Activated CD4-positive, alpha-beta T cell treated with anti-CD3 and anti-CD28 coated beads, Interleukin-2, amount 10 ng/mL, durations not matched to agents 7 days and 5 days (primary cell): ENCODE data around the gene SLC22A4. TPM values are rescaled to one million over a fixed set of nuclear protein-coding genes. Genes with fewer than 3 reads are reported as not detected.

Experiments used
- CTCF ChIA-PET: fragments of 350-600 bp; sonication (Branson Sonifier 250); formaldehyde crosslinking; loops from one replicate; lab custom pipeline; 2021; ENCODE audit warnings: antibody characterized with exemption; lab: Charles Lee
- POLR2A ChIA-PET: fragments of 350-600 bp; sonication (Branson Sonifier 250); formaldehyde crosslinking; loops from one replicate; lab custom pipeline; 2021; ENCODE audit warnings: antibody characterized with exemption; lab: Charles Lee
- DNase-seq: peaks from one replicate; pipeline ENCODE4 v3.0.0-alpha.2; 2020
- H3K27ac Mint-ChIP-seq: one replicate; pipeline ENCODE4 v1.8.0; 2021; ENCODE audit warnings: mild to moderate bottlenecking, moderate library complexity, mixed read lengths
- H3K27me3 Mint-ChIP-seq: one replicate; pipeline ENCODE4 v1.8.0; 2021; ENCODE audit warnings: mixed read lengths
- H3K36me3 Mint-ChIP-seq: one replicate; pipeline ENCODE4 v1.8.0; 2021; ENCODE audit warnings: low read depth, mixed read lengths
- H3K4me1 Mint-ChIP-seq: one replicate; pipeline ENCODE4 v1.8.0; 2021; ENCODE audit warnings: mixed read lengths
- H3K4me3 Mint-ChIP-seq: one replicate; pipeline ENCODE4 v1.8.0; 2021; ENCODE audit warnings: mild to moderate bottlenecking, moderate library complexity, mixed read lengths
- H3K9me3 Mint-ChIP-seq: one replicate; pipeline ENCODE4 v1.8.0; 2021; ENCODE audit warnings: mixed read lengths
- total RNA-seq, 2 experiments: library from RNA; stranded (reverse); gene quantifications; one replicate each; pipeline ENCODE4 v1.2.3, GENCODE V29; 2021

SLC22A4 gene
- total RNA-seq, 2 experiments from 2014 or later = not detected

DNA sequence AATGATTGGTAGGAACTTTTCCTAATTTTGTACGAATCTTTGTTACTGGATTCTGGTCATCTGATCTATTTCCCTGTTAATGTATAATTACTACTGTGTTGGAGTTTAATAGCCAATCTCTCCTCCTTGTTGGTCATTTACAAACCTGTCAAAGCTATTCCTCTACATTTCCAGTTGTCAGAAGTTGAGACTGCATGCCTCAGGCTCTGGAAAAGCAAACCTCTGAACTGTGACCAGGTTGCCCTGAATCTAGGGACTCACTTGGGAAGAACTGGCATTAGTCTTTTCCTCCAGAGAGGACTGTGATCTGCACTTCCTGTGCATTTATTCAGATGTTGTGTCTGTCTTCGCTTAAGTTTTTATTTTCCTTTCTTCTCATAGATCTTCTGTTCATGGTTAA, 20.6 kb upstream of the SLC22A4 start:
- no peaks in the 10 kb centered on the region for H3K9me3 Mint-ChIP-seq
- H3K27ac Mint-ChIP-seq = no peak overlapping the region
- peaks cover 15% of the 10 kb centered on the region for H3K4me1 Mint-ChIP-seq
- no peak for DNase-seq
- peaks cover 13% of the 10 kb centered on the region for H3K27me3 Mint-ChIP-seq
- ChIA-PET POLR2A (no interaction called here), CTCF (interaction anchor here (1.1 to 1.9 kb wide), 3 partner anchors 10 to 79 kb away, joined by 3 to 10 read pairs (median 3); no protein-coding TSS in a partner anchor)
- H3K4me3 Mint-ChIP-seq = no peak overlapping the region
- no peaks in the 10 kb centered on the region for H3K36me3 Mint-ChIP-seq

DNA sequence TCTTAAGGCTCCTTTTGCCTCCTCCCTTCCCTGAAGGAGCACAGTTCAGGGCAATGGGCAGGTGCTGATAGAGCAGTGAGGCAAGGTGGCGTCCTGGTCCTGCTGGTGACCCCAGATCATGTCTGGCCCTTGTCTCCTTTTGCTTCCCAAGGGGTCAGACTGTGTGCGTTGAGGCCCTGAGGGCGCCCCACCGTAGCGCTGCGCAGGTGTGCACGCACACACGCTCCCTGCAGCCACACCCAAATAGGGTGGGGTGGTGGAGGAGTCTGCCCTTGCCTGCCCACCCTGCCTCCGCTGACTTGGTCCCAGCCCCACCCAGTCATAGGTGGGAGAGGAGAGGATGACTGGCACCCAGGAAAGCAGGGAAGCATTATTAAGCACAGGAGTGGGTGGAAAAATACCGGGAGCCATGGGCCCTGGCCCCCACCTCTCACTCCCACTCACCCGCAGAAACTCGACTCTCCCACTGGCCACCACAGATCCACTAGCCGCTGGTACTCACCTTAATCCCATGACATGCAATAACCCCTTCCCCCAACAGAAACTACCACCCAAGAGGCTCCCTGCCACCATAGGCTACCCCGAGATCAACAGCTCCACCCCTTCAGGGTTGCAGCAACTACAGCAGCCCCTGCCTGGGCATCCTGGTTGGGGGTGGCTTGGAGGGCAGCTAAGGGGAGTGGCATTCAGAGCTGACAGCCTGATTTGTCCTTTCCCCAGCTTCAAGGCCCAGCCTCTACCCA, 20.0 kb upstream of the SLC22A4 start:
- H3K4me1 Mint-ChIP-seq = peaks cover 15% of the 10 kb centered on the region
- no peak for DNase-seq
- H3K36me3 Mint-ChIP-seq = no peaks in the 10 kb centered on the region
- peaks cover 13% of the 10 kb centered on the region for H3K27me3 Mint-ChIP-seq
- no peak overlapping the region for H3K4me3 Mint-ChIP-seq
- no peaks in the 10 kb centered on the region for H3K9me3 Mint-ChIP-seq
- H3K27ac Mint-ChIP-seq = no peak overlapping the region
- ChIA-PET CTCF (interaction anchor here (0.7 to 1.1 kb wide), 3 partner anchors 20 to 237 kb away, joined by 3 to 4 read pairs (median 4); partner anchors contain the start of gene SLC22A4), POLR2A (no interaction called here)

DNA sequence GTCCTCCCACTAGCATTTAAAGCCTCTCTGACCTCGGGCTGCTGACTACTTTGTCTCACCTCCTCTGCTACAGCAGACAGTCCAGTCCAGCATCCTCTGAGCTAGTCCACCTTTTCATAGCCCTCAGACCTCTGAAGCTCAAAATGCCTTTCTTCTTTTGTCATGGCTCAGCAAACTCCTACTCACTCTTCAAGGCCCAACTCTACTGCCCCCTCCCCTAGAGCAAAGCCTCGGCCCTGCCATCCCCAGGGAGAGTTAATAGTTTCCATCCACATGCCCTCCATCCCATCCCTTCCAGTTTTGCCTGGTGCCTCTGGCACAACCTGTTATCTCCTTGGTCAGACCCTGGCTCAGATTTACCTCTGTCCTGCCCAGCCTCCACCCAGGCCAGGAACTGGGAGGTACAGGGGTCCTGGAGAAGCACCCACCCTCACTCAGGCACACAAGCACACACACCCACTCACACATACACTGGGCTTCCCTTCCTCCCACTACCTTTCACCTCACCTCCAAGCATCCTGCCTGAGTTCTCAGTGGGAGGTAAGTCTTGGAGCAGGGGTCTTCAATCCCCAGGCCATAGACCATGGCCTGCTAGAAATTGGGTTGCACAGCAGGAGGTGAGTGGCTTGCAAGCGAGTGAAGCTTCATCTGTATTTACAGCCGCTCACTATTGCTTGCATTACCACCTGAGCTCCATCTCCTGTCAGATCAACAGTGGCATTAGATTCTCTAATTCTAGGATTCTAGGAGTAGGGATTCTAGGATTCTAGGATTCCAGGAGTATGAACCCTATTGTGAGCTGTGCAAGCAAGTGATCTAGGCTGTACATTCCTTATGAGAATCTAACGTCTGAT, 18.6 kb upstream of the SLC22A4 start:
- ChIA-PET CTCF (interaction anchor here (1.0 kb wide), 1 partner anchor 18 kb away, joined by 4 read pairs; the partner anchor contains the start of gene SLC22A4), POLR2A (no interaction called here)
- Mint-ChIP-seq H3K36me3 (no peaks in the 10 kb centered on the region), H3K4me3 (no peak overlapping the region), H3K9me3 (no peaks in the 10 kb centered on the region), H3K27me3 (peaks cover 19% of the 10 kb centered on the region), H3K4me1 (peaks cover 15% of the 10 kb centered on the region), H3K27ac (no peak overlapping the region)
- DNase-seq = no peak

DNA sequence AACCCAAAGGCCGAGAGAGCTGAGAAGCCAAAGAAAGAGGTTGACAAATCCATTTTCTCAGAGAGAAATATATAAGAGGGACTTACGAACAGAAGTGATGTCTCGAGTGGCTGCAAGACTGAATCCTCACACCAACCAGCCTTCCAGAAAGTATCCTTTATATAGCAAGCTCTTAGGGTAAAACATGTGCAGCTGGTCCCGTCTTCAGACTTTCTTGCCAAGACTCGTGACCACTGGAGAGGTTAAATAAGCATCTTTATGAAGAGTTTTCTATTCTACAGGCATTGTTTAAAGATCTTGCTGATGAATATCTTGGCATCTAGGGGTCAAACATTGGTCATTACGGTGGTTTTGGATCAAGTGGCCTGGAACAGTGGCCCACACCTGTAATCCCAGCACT, 16.9 kb upstream of the SLC22A4 start:
- peaks cover 21% of the 10 kb centered on the region for H3K27me3 Mint-ChIP-seq
- H3K4me1 Mint-ChIP-seq = peaks cover 8% of the 10 kb centered on the region
- no peak overlapping the region for H3K4me3 Mint-ChIP-seq
- H3K36me3 Mint-ChIP-seq = no peaks in the 10 kb centered on the region
- DNase-seq = no peak
- no peaks in the 10 kb centered on the region for H3K9me3 Mint-ChIP-seq
- CTCF ChIA-PET = no interaction called here
- no peak overlapping the region for H3K27ac Mint-ChIP-seq
- POLR2A ChIA-PET = no interaction called here

DNA sequence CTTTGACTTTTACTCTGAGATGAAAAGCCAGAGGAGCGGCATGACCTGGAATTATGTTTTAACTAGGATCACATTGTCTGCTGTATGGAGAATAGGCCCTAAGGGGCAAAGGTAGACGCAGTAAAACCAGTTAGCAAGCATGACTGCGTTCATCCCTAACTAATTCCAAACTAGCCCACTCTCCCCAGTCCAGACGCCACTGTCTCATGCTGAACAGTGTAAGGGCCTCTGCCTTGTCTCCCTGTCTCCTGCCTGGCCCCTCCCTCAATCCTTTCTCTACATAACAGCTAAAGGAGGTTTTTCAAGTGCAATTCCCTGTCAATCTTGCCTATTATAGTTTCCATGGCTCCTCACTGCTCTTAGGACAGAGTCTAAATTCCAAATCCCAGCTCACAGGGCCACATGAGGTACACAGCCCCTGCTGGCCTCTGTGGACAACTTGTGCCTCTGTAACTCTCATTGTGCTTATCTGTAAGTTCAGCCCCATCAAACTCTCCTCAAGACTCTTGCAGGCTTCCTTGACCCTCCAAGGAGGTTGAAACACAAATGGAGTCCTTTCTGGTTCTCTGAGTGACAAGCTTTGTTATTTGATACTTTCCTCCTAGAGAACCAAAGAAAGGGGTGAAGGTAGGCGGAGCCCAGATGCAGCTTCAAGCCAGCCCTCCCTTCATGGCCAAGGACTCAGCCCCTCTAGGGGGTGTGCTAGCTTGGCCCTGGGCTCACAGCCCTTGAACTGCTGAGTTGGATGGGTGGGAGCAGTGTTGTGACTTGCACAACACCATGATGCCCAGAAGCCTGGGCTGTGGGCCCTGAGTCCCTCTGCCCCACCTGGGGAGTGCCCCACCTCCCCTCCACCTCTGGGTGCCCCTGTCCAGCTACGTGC, 16.0 kb upstream of the SLC22A4 start:
- no peaks in the 10 kb centered on the region for H3K36me3 Mint-ChIP-seq
- no peak overlapping the region for H3K27ac Mint-ChIP-seq
- no peaks in the 10 kb centered on the region for H3K4me1 Mint-ChIP-seq
- ChIA-PET POLR2A (no interaction called here), CTCF (interaction anchor here (0.6 to 1.3 kb wide), 2 partner anchors 16 to 223 kb away, joined by 3 to 6 read pairs; partner anchors contain the start of gene SLC22A4)
- peaks cover 13% of the 10 kb centered on the region for H3K27me3 Mint-ChIP-seq
- no peaks in the 10 kb centered on the region for H3K9me3 Mint-ChIP-seq
- H3K4me3 Mint-ChIP-seq = no peak overlapping the region
- DNase-seq = no peak

DNA sequence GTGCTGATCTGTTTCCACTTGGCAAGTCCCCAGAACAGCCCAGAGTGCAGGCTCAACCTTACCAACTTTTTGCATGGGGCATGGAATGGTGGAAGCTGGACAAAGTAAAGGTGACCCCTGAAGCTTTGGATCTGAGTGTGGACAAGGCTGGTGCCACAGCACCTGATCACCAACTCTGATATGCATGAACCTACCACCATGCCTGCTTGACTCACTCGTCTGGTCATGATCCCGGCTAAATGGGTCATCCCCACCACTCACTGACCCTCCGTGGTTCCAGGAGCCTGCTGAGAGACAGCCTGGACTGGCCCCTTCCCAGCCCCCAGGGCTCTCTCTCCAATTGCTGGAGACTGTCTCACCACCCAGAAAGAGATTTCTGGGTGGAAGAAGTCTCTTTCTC, 14.4 kb upstream of the SLC22A4 start:
- Mint-ChIP-seq H3K4me3 (no peak overlapping the region), H3K27me3 (peaks cover 10% of the 10 kb centered on the region), H3K27ac (no peak overlapping the region), H3K4me1 (no peaks in the 10 kb centered on the region), H3K36me3 (no peaks in the 10 kb centered on the region), H3K9me3 (no peaks in the 10 kb centered on the region)
- ChIA-PET POLR2A (no interaction called here), CTCF (interaction anchor here (0.5 to 1.4 kb wide), 5 partner anchors 12 to 726 kb away, joined by 3 to 6 read pairs (median 3); partner anchors contain the start of gene SLC22A4)
- DNase-seq = no peak

DNA sequence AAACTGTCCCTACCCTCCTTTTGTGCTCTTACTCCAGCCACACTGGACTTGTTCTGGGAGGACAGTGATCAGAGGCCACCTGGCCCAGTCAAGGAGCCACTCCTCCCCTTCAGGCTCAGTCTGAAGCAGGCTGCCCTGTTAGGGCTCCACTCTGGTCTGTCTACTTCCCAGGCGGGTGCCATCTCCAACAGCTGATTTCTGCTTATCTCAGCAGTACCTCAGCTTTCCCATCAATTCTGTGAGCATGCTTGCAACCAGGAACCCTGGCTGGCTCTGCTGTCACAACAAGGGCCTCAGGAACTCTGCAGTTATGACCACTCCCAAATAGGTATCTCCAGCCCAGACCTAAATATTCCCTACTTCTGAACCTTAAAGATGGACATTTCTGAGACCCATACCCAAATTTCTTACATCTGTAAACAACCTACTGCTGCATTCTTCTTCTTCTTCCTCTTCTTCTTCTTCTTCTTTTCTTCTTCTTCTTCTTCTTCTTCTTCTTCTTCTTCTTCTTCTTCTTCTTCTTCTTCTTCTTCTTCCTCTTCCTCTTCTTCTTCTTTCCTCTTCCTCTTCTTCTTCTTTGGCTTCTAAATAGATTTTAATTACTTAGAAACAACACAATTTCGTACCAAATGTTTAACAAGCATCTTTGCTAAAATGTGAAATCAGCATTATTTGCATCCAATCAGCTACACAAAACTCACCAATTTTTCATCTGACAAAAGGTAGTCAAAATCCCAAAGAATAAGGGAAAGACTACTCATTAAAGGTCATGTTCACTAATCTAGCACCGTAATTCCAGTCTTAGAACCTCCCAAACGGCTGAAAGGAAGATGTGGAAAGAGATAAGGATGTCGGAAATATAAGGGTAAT, 13.6 kb upstream of the SLC22A4 start:
- no peaks in the 10 kb centered on the region for H3K4me1 Mint-ChIP-seq
- no peaks in the 10 kb centered on the region for H3K36me3 Mint-ChIP-seq
- ChIA-PET CTCF (interaction anchor here (0.7 to 1.4 kb wide), 3 partner anchors 11 to 101 kb away, joined by 3 to 4 read pairs (median 3); no protein-coding TSS in a partner anchor), POLR2A (no interaction called here)
- H3K27me3 Mint-ChIP-seq = peaks cover 10% of the 10 kb centered on the region
- H3K9me3 Mint-ChIP-seq = no peaks in the 10 kb centered on the region
- DNase-seq = no peak
- peak overlapping the region; percentile 39 for H3K27ac Mint-ChIP-seq
- no peak overlapping the region for H3K4me3 Mint-ChIP-seq

DNA sequence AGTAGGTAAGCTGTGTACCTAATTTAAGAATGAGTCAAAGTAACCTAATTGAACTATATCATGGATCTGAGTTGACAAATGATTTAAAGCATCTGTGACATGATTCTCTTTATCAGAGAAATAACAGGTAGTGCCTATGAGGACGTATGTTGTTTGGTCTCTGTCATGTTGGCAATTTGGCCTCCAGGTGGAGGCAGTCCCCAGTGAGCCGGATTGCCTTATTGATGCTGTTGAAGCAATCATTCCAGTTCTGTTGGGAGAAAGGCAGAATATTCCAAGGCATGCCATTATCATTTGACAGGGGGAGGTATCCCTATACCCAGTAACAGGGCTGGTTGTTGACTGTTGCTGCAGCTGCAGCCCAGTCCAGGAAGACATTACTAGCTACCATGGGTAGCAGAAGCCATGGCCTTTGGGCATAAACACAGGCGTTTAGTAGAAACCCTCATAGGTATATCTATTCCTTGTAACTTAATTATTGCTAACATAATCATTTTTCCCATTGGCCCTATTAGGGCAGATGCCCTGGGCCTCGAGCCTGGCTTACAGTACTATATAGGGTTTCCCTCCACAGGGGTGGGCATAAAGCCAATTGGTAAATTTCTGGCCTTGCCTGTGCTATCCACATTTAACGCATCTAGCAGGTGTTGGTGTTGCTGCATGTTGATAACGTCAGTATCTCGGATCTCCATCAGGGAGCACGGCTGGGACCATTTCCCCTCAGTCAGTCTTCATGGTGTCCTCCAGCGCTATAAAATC, 12.2 kb upstream of the SLC22A4 start:
- DNase-seq = no peak
- Mint-ChIP-seq H3K27me3 (peaks cover 10% of the 10 kb centered on the region), H3K4me3 (no peak overlapping the region), H3K9me3 (no peaks in the 10 kb centered on the region), H3K36me3 (no peaks in the 10 kb centered on the region), H3K4me1 (no peaks in the 10 kb centered on the region), H3K27ac (no peak overlapping the region)
- CTCF ChIA-PET = interaction anchor here (1.0 to 1.9 kb wide), 4 partner anchors 10 to 20 kb away, joined by 3 to 5 read pairs (median 3); no protein-coding TSS in a partner anchor
- POLR2A ChIA-PET = no interaction called here

DNA sequence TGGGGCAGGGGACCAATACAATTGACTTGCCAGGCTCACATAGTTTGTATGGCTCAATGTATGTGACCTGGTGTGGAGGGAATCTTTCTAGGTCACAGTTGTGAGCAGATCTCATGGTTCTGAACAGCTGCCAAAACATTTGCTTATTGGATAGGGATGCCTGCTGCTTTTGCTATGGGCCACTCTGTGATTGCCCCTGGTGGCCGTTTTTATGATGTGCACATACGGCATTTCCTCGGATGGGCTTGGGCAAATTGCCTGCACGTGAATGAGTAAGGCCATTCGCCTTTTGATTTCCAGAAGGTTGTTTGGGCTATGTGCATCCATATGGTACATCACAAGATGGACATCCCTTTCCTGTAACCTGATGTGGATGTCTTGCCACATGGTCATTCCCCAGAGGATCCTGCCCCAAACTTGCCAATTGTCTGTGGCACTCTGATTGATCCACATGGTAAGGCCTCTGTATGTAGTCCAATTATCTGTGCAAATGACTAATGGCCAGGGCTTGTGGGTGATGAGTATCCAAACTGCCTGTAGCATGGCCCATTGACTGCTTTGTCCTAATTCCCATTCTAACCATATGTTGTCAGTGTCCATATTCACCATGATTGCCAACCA, 10.7 kb upstream of the SLC22A4 start:
- Mint-ChIP-seq H3K27me3 (peaks cover 10% of the 10 kb centered on the region), H3K4me3 (no peak overlapping the region), H3K4me1 (no peaks in the 10 kb centered on the region), H3K36me3 (no peaks in the 10 kb centered on the region), H3K9me3 (no peaks in the 10 kb centered on the region), H3K27ac (no peak overlapping the region)
- POLR2A ChIA-PET = no interaction called here
- DNase-seq = no peak
- CTCF ChIA-PET = interaction anchor here (1.9 kb wide), 1 partner anchor 8 kb away, joined by 5 read pairs; no protein-coding TSS in a partner anchor

DNA sequence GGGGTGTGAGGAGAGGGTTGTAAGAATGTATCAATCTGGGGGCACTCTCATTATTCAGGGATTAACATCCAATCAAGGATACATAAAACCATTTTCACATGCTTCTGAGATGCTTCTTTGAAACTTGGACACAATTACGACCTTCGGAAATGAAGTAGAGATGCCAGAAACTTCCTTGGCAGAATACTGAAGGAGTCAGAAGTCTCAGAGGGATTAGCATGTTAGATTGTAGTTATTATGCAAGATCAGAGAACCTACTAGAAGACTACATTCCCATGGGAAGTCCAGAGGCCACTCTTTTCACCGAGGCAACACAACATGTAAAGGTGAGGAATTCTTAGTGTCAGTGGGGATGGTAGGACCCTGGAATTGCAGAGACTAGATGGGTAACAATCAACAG, 5.1 kb upstream of the SLC22A4 start:
- Mint-ChIP-seq H3K27me3 (peaks cover 19% of the 10 kb centered on the region), H3K36me3 (no peaks in the 10 kb centered on the region), H3K9me3 (no peaks in the 10 kb centered on the region), H3K4me1 (peaks cover 3% of the 10 kb centered on the region), H3K27ac (no peak overlapping the region), H3K4me3 (no peak overlapping the region)
- ChIA-PET CTCF (no interaction called here), POLR2A (no interaction called here)
- no peak for DNase-seq
